HEK293 (cell line): ENCODE results near the gene PRKAG2.

Experiments used
- CTCF ChIA-PET: fragments of 350-600 bp; formaldehyde crosslinking; extraction: SDS; loops from one replicate; lab custom pipeline; 2021; ENCODE audit warnings: antibody characterized with exemption; lab: Yijun Ruan, JAX
- POLR2A ChIA-PET: fragments of 300-600 bp; formaldehyde crosslinking; extraction: SDS; loops from one replicate; lab custom pipeline; 2020; ENCODE audit warnings: antibody characterized with exemption, inconsistent platforms; lab: Yijun Ruan, JAX
- H3K27ac ChIP-seq: fragments of 200-500 bp; sonication (Bioruptor generic); 2 replicates; pipeline ENCODE4 v1.5.1; 2014; ENCODE audit warnings: low read depth, low read length, control low read depth, inconsistent platforms; ENCODE audit errors: extremely low read depth
- H3K36me3 ChIP-seq, 2 experiments: fragments of 200-500 bp in 1 of 2; sonication (Bioruptor generic) in 1 of 2; 1 replicate in 1 of 2; 2 replicates in 1 of 2; pipeline ENCODE4 v1.5.1; 2014 to 2017; ENCODE audit warnings: inconsistent platforms in 2 of 2, low read length in 2 of 2; ENCODE audit not compliant: control insufficient read depth in 2 of 2, insufficient read depth in 1 of 2
- H3K4me1 ChIP-seq: fragments of 200-500 bp; sonication (Bioruptor generic); 2 replicates; pipeline ENCODE4 v1.5.1; 2014; ENCODE audit warnings: mild to moderate bottlenecking, low read length, inconsistent platforms; ENCODE audit not compliant: control insufficient read depth, insufficient read depth
- H3K4me3 ChIP-seq: 2 replicates; pipeline ENCODE4 v1.5.1; 2011; ENCODE audit warnings: low read depth, mild to moderate bottlenecking, control low read depth, low read length, moderate library complexity
- H3K9me3 ChIP-seq: fragments of 200-500 bp; sonication (Bioruptor generic); 2 replicates; pipeline ENCODE4 v1.5.1; 2014; ENCODE audit warnings: low read depth, low read length, inconsistent platforms; ENCODE audit not compliant: control insufficient read depth, insufficient read depth
- EGR2 ChIP-seq: fragments of 450-650 bp; formaldehyde crosslinking; IDR thresholded peaks from 2 replicates; pipeline ENCODE4 v1.5.1; 2016; ENCODE audit warnings: low read depth, missing biosample characterization, missing genetic modification characterization
- GFI1B ChIP-seq: fragments of 450-650 bp; formaldehyde crosslinking; IDR thresholded peaks from 2 replicates; pipeline ENCODE4 v1.5.1; 2016; ENCODE audit warnings: missing biosample characterization, missing genetic modification characterization
- OVOL3 ChIP-seq: fragments of 450-650 bp; formaldehyde crosslinking; IDR thresholded peaks from 2 replicates; pipeline ENCODE4 v1.5.1; 2016; ENCODE audit warnings: missing biosample characterization, missing genetic modification characterization
- ZFHX2 ChIP-seq: fragments of 450-650 bp; formaldehyde crosslinking; conservative IDR thresholded peaks from 2 replicates; pipeline ENCODE4 v1.5.1; 2016; ENCODE audit warnings: missing biosample characterization, missing genetic modification characterization
- ZNF112 ChIP-seq: fragments of 450-650 bp; formaldehyde crosslinking; IDR thresholded peaks from 2 replicates; pipeline ENCODE4 v1.5.0; 2017; ENCODE audit warnings: missing biosample characterization, missing genetic modification characterization
- ZNF140 ChIP-seq: fragments of 450-650 bp; formaldehyde crosslinking; IDR thresholded peaks from 2 replicates; pipeline ENCODE4 v1.5.1; 2016; ENCODE audit warnings: missing biosample characterization, missing genetic modification characterization
- ZNF184 ChIP-seq: fragments of 450-650 bp; IDR thresholded peaks from 2 replicates; pipeline ENCODE4 v1.5.1; 2018; ENCODE audit warnings: missing biosample characterization, mild to moderate bottlenecking, missing genetic modification characterization
- ZNF248 ChIP-seq: fragments of 450-650 bp; formaldehyde crosslinking; IDR thresholded peaks from 2 replicates; pipeline ENCODE4 v1.5.1; 2017; ENCODE audit warnings: missing biosample characterization, missing genetic modification characterization
- ZNF324 ChIP-seq: fragments of 450-650 bp; formaldehyde crosslinking; IDR thresholded peaks from 2 replicates; pipeline ENCODE4 v1.5.1; 2016; ENCODE audit warnings: missing biosample characterization, missing genetic modification characterization
- ZNF341 ChIP-seq: fragments of 450-650 bp; formaldehyde crosslinking; IDR thresholded peaks from 2 replicates; pipeline ENCODE4; 2016; ENCODE audit warnings: low read depth, missing biosample characterization, missing genetic modification characterization
- ZNF561 ChIP-seq: fragments of 450-650 bp; IDR thresholded peaks from 2 replicates; pipeline ENCODE4 v1.5.1; 2018; ENCODE audit warnings: missing biosample characterization, missing genetic modification characterization, borderline replicate concordance
- ZNF600 ChIP-seq: fragments of 450-650 bp; formaldehyde crosslinking; IDR thresholded peaks from 2 replicates; pipeline ENCODE4 v1.5.1; 2016; ENCODE audit warnings: missing biosample characterization, missing genetic modification characterization
- ZNF654 ChIP-seq: fragments of 450-650 bp; formaldehyde crosslinking; IDR thresholded peaks from 2 replicates; pipeline ENCODE4 v1.5.1; 2016; ENCODE audit warnings: low read depth, missing biosample characterization, missing genetic modification characterization
- ZNF747 ChIP-seq: fragments of 450-650 bp; formaldehyde crosslinking; IDR thresholded peaks from 2 replicates; pipeline ENCODE4 v1.5.1; 2016; ENCODE audit warnings: missing biosample characterization, missing genetic modification characterization
- ZNF776 ChIP-seq: fragments of 450-650 bp; formaldehyde crosslinking; IDR thresholded peaks from 2 replicates; pipeline ENCODE4 v1.5.0; 2017; ENCODE audit warnings: missing biosample characterization, missing genetic modification characterization, borderline replicate concordance
- ZNF837 ChIP-seq: fragments of 450-650 bp; formaldehyde crosslinking; IDR thresholded peaks from 2 replicates; pipeline ENCODE4 v1.5.1; 2016; ENCODE audit warnings: missing biosample characterization, missing genetic modification characterization
- TF ChIP-seq, protein P1 (sequence below): fragments of 450-650 bp; formaldehyde crosslinking; IDR thresholded peaks from 2 replicates; pipeline ENCODE4 v1.5.1; 2016; ENCODE audit warnings: missing biosample characterization, missing genetic modification characterization
- TF ChIP-seq, protein P2 (sequence below): fragments of 450-650 bp; formaldehyde crosslinking; IDR thresholded peaks from 2 replicates; pipeline ENCODE4 v1.5.1; 2016; ENCODE audit warnings: missing biosample characterization, missing genetic modification characterization
- TF ChIP-seq, protein P3 (sequence below): fragments of 450-650 bp; formaldehyde crosslinking; IDR thresholded peaks from 2 replicates; pipeline ENCODE4 v1.5.1; 2017; ENCODE audit warnings: missing biosample characterization, missing genetic modification characterization
- TF ChIP-seq, protein P4 (sequence below): fragments of 450-650 bp; formaldehyde crosslinking; IDR thresholded peaks from 2 replicates; pipeline ENCODE4 v1.5.1; 2016; ENCODE audit warnings: missing biosample characterization, missing genetic modification characterization
- TF ChIP-seq, protein P5 (sequence below): fragments of 450-650 bp; formaldehyde crosslinking; IDR thresholded peaks from 2 replicates; pipeline ENCODE4 v1.5.1; 2016; ENCODE audit warnings: missing biosample characterization, missing genetic modification characterization

Gene PRKAG2

DNA sequence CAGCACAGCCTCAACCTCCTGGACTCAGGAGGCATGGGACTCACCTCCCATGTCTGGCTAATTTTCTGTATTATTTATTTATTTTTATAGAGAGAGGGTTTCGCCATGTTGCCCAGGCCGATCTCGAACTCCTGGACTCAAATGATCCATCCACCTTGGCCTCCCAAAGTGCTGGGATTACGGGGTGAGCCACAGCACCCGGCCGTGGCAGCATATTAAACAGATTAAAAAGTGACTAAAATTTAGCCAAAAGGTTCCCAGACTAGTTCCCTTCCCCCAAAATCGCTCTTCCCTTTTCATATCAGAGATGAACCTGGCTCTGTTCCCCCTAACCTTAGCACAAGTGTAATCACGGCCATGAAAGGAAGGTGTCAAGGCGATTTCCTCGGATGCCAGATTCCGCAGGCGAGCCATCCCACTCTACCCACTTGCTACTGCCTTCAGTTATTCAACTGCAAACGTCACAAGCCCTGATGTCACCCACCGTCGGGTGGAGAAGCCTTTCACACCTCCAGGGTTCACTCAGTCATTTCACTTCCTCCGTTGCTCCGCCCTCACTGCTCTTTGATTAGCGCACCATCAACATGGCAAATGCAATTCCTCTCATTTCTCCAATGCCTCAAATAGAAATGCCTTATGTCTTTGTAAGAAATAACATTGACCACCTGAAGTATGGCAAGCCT, 252.5 kb downstream of the PRKAG2 start:
- Histone ChIP-seq H3K4me1 (no peaks in the 10 kb centered on the region), H3K9me3 (no peaks in the 10 kb centered on the region), H3K27ac (no peak overlapping the region), H3K36me3 (no peaks in the 10 kb centered on the region), H3K4me3 (no peak overlapping the region)
- TF ChIP-seq ZFHX2 (tag by site-specific recombination) (0 out of 2 replicates have a peak, but pooled peaks have one; percentile 17), EGR2 (tag by site-specific recombination) (peak; percentile 61)
- TF ChIP-seq, protein P1, sequence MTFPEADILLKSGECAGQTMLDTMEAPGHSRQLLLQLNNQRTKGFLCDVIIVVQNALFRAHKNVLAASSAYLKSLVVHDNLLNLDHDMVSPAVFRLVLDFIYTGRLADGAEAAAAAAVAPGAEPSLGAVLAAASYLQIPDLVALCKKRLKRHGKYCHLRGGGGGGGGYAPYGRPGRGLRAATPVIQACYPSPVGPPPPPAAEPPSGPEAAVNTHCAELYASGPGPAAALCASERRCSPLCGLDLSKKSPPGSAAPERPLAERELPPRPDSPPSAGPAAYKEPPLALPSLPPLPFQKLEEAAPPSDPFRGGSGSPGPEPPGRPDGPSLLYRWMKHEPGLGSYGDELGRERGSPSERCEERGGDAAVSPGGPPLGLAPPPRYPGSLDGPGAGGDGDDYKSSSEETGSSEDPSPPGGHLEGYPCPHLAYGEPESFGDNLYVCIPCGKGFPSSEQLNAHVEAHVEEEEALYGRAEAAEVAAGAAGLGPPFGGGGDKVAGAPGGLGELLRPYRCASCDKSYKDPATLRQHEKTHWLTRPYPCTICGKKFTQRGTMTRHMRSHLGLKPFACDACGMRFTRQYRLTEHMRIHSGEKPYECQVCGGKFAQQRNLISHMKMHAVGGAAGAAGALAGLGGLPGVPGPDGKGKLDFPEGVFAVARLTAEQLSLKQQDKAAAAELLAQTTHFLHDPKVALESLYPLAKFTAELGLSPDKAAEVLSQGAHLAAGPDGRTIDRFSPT (tag by site-specific recombination): no peak
- ChIA-PET CTCF (interaction anchor here (0.6 to 0.7 kb wide), 4 partner anchors 22 to 317 kb away, joined by 3 to 5 read pairs (median 3); no protein-coding TSS in a partner anchor), POLR2A (no interaction called here)

DNA sequence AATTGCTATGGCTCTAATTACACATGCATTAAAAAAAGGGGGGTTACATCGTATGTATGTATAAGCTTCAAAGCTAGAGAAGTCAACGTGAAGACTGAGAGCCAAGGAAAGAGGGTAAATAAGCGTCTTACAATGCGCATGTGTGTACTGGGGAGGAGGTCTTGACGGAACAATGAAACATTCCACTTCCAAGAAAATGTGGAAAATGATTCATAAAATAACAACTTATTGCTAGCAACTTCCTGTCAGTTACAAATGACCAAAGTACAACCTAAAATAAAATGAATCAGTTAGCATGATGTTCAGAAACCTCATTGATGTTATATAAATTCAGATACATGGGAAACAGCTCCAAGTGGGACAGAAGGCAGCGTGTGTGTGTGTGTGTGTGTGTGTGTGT, 253.1 kb downstream of the PRKAG2 start:
- Histone ChIP-seq H3K4me1 (no peaks in the 10 kb centered on the region), H3K9me3 (no peaks in the 10 kb centered on the region), H3K4me3 (no peak overlapping the region), H3K27ac (no peak overlapping the region), H3K36me3 (no peaks in the 10 kb centered on the region)
- CTCF ChIA-PET: interaction anchor here (0.6 to 1.0 kb wide), 4 partner anchors 13 to 317 kb away, joined by 3 to 5 read pairs (median 3); no protein-coding TSS in a partner anchor
- POLR2A ChIA-PET: interaction anchor here (0.6 kb wide), 1 partner anchor 134 kb away, joined by 4 read pairs; no protein-coding TSS in a partner anchor
- TF ChIP-seq ZNF654 (tag by site-specific recombination) (no peak), ZNF248 (tag by site-specific recombination) (no peak), ZNF837 (tag by site-specific recombination) (no peak), GFI1B (no peak)
- TF ChIP-seq, protein P2, sequence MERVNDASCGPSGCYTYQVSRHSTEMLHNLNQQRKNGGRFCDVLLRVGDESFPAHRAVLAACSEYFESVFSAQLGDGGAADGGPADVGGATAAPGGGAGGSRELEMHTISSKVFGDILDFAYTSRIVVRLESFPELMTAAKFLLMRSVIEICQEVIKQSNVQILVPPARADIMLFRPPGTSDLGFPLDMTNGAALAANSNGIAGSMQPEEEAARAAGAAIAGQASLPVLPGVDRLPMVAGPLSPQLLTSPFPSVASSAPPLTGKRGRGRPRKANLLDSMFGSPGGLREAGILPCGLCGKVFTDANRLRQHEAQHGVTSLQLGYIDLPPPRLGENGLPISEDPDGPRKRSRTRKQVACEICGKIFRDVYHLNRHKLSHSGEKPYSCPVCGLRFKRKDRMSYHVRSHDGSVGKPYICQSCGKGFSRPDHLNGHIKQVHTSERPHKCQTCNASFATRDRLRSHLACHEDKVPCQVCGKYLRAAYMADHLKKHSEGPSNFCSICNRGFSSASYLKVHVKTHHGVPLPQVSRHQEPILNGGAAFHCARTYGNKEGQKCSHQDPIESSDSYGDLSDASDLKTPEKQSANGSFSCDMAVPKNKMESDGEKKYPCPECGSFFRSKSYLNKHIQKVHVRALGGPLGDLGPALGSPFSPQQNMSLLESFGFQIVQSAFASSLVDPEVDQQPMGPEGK: no peak

DNA sequence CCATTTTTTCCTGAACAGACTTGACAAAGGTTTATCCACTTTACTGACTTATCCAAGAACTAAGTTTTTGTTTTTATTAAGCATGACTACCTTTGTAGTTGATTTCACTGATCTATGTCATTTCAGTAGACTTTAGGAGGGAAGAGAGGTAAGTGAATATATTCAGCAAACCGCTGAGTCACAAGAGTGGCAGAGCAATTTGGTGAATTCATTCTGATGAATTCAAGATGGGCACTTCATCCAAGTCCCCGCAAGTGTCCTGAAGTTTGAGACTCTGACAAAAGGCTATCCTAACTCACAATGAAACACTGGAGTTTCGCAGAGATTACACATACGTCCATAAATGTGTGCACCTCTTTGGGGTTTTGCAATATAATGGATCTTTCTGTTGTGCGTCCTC, 255.0 kb downstream of the PRKAG2 start:
- no peak overlapping the region for H3K4me3 ChIP-seq
- ChIA-PET CTCF (interaction anchor here (0.6 to 1.1 kb wide), 2 partner anchors 9 to 81 kb away, joined by 3 to 6 read pairs; no protein-coding TSS in a partner anchor), POLR2A (no interaction called here)
- no peaks in the 10 kb centered on the region for H3K36me3 ChIP-seq
- no peaks in the 10 kb centered on the region for H3K4me1 ChIP-seq
- H3K9me3 ChIP-seq: no peaks in the 10 kb centered on the region
- H3K27ac ChIP-seq: no peak overlapping the region
- TF ChIP-seq ZNF561: no peak
- TF ChIP-seq, protein P3, sequence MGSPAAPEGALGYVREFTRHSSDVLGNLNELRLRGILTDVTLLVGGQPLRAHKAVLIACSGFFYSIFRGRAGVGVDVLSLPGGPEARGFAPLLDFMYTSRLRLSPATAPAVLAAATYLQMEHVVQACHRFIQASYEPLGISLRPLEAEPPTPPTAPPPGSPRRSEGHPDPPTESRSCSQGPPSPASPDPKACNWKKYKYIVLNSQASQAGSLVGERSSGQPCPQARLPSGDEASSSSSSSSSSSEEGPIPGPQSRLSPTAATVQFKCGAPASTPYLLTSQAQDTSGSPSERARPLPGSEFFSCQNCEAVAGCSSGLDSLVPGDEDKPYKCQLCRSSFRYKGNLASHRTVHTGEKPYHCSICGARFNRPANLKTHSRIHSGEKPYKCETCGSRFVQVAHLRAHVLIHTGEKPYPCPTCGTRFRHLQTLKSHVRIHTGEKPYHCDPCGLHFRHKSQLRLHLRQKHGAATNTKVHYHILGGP (tag by site-specific recombination): no peak
- no peak for TF ChIP-seq ZNF324
- TF ChIP-seq ZNF184 (tag by site-specific recombination): no peak
- TF ChIP-seq ZNF600 (tag by site-specific recombination): no peak
- no peak for TF ChIP-seq OVOL3 (tag by site-specific recombination)
- no peak for TF ChIP-seq ZNF112 (tag by site-specific recombination)
- TF ChIP-seq ZNF140 (tag by site-specific recombination): no peak
- TF ChIP-seq ZNF747 (tag by site-specific recombination): no peak
- TF ChIP-seq, protein P4, sequence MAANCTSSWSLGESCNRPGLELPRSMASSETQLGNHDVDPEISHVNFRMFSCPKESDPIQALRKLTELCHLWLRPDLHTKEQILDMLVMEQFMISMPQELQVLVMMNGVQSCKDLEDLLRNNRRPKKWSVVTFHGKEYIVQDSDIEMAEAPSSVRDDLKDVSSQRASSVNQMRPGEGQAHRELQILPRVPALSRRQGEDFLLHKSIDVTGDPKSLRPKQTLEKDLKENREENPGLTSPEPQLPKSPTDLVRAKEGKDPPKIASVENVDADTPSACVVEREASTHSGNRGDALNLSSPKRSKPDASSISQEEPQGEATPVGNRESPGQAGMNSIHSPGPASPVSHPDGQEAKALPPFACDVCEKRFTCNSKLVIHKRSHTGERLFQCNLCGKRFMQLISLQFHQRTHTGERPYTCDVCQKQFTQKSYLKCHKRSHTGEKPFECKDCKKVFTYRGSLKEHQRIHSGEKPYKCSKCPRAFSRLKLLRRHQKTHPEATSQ (tag by site-specific recombination): no peak
- TF ChIP-seq, protein P5, sequence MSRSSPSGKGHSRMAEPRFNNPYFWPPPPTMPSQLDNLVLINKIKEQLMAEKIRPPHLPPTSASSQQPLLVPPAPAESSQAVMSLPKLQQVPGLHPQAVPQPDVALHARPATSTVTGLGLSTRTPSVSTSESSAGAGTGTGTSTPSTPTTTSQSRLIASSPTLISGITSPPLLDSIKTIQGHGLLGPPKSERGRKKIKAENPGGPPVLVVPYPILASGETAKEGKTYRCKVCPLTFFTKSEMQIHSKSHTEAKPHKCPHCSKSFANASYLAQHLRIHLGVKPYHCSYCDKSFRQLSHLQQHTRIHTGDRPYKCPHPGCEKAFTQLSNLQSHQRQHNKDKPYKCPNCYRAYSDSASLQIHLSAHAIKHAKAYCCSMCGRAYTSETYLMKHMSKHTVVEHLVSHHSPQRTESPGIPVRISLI (tag by site-specific recombination): no peak
- TF ChIP-seq ZNF776: no peak
- TF ChIP-seq ZNF341 (tag by site-specific recombination): no peak
